ENCODE results near the gene ZNF385C.

ZNF385C gene

DNA sequence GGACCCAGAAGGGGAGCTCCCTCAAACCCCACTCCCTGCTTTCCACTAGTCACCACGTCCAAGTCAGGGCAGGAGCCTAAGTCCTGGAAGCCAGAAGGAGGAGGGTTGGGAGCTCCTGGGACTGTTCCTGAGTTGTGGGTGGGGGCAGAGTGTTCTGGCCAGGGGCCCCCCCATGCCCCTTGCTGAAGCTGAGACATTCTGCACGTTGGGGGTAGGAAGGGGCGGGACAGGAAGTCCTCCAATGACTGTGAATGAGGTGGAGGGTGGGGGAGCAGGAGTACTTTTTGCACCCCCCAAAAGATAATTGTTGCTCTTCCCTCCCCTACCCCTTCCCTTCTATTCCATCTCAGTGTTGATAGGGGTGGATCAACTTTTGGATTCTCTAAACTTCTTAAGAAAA, 26.5 kb downstream of the ZNF385C start:
- Histone ChIP-seq H3K27ac (ENCODE audit: low read depth, low read length) (no peak overlapping the region), H3K9ac (ENCODE audit: low read depth, low read length) (no peak overlapping the region), H3K9me3 (ENCODE audit: control insufficient read depth, insufficient read depth, low read length) (no peaks in the 10 kb centered on the region), H3K4me1 (ENCODE audit: control insufficient read depth, insufficient read depth, low read length) (no peaks in the 10 kb centered on the region), H3K4me3 (ENCODE audit: low read depth, low read length) (peak overlapping the region; percentile 68), H3K36me3 (ENCODE audit: control insufficient read depth, insufficient read depth, low read length) (no peaks in the 10 kb centered on the region), H3K27me3 (ENCODE audit: control insufficient read depth, insufficient read depth, low read length) (peaks cover 24% of the 10 kb centered on the region)

DNA sequence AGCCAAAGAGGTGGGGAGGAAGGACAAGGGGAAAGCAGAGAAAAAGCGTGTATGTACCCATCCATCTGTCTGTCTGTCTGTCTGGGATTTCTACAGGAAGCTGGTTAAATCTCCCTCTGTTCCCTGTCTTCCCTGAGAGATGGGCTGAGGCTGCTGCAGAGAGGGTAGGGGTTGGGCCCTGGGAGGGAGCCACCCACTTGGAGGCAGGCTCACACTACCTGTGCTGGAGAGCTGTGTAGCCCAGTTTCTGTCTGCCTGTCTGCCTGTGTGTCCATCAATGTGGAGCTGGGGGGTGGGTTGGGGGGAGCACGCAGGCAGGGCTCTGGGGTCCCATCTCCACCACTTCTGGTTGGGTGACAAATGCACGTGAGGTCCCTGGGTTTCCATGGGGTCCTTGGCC, 29.3 kb downstream of the ZNF385C start:
- Histone ChIP-seq H3K9me3 (ENCODE audit: control insufficient read depth, insufficient read depth, low read length) (no peaks in the 10 kb centered on the region), H3K4me3 (ENCODE audit: low read depth, low read length) (no peak overlapping the region), H3K4me1 (ENCODE audit: control insufficient read depth, insufficient read depth, low read length) (no peaks in the 10 kb centered on the region), H3K9ac (ENCODE audit: low read depth, low read length) (no peak overlapping the region), H3K27ac (ENCODE audit: low read depth, low read length) (no peak overlapping the region), H3K36me3 (ENCODE audit: control insufficient read depth, insufficient read depth, low read length) (no peaks in the 10 kb centered on the region), H3K27me3 (ENCODE audit: control insufficient read depth, insufficient read depth, low read length) (peaks cover 24% of the 10 kb centered on the region)

DNA sequence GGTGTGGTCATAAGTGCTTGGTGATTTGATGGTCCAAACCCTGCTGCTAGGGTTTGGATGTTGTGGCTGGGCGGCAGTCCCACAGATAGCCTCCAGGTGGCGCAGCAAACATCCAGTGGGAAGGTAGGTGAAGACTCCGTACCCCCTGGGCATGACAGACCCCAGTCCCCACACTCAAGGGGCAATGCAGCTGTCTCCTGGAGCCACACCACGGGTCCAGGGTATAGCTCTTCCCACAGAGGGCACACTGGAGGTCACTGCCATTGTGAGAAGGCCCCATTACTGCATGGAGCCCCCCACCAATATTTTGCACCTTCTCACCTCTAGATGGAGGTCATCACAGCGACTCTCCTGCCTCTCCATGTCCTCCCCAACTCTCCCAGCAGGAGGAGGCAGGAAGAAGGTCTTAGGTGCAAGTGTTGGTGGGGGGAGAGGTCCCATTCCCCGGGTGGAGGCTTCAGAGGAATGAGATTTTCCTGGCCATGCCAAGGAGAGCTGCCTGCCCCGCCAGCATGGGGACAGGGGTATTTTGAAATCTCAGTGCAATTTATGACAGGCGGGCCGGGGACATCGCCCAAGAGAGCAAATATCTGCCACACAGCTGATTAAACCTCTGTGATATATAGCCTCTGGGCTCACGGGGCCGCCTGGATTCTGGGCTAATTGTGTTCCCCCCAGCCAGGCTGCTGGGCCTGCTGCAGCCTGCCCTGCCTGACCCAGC, 30.7 kb downstream of the ZNF385C start:
- H3K27me3 ChIP-seq (ENCODE audit: control insufficient read depth, insufficient read depth, low read length): peaks cover 14% of the 10 kb centered on the region
- no peaks in the 10 kb centered on the region for H3K9me3 ChIP-seq (ENCODE audit: control insufficient read depth, insufficient read depth, low read length)
- no peak overlapping the region for H3K4me3 ChIP-seq (ENCODE audit: low read depth, low read length)
- peaks cover 4% of the 10 kb centered on the region; the same call in 1 of the 2 replicates for H3K4me1 ChIP-seq (ENCODE audit: control insufficient read depth, insufficient read depth, low read length)
- H3K36me3 ChIP-seq (ENCODE audit: control insufficient read depth, insufficient read depth, low read length): no peaks in the 10 kb centered on the region
- no peak overlapping the region for H3K9ac ChIP-seq (ENCODE audit: low read depth, low read length)
- no peak overlapping the region for H3K27ac ChIP-seq (ENCODE audit: low read depth, low read length)

DNA sequence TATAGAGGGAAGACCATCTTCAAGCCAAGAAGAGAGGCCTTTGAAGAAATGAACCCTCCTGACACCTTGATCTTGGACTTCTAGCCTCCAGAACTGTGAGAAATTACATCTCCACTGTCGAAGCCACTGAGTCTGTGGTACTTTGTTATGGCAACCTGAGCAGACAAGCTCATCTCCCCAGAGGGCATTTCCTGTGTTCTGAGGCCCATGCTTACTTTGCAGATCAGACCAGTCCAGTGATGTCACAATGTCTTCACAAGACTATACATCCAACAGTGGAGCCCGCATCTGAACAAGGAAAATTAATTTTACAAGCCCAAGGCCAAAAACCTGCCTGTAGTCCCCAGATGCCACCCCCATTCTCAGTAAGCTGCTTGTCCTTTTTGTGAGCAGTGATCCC, 33.1 kb downstream of the ZNF385C start:
- H3K36me3 ChIP-seq (ENCODE audit: control insufficient read depth, insufficient read depth, low read length): no peaks in the 10 kb centered on the region
- no peak overlapping the region for H3K9ac ChIP-seq (ENCODE audit: low read depth, low read length)
- H3K27me3 ChIP-seq (ENCODE audit: control insufficient read depth, insufficient read depth, low read length): no peaks in the 10 kb centered on the region
- H3K27ac ChIP-seq (ENCODE audit: low read depth, low read length): no peak overlapping the region
- no peak overlapping the region for H3K4me3 ChIP-seq (ENCODE audit: low read depth, low read length)
- peaks cover 11% of the 10 kb centered on the region; the same call in 1 of the 2 replicates for H3K4me1 ChIP-seq (ENCODE audit: control insufficient read depth, insufficient read depth, low read length)
- no peaks in the 10 kb centered on the region for H3K9me3 ChIP-seq (ENCODE audit: control insufficient read depth, insufficient read depth, low read length)

DNA sequence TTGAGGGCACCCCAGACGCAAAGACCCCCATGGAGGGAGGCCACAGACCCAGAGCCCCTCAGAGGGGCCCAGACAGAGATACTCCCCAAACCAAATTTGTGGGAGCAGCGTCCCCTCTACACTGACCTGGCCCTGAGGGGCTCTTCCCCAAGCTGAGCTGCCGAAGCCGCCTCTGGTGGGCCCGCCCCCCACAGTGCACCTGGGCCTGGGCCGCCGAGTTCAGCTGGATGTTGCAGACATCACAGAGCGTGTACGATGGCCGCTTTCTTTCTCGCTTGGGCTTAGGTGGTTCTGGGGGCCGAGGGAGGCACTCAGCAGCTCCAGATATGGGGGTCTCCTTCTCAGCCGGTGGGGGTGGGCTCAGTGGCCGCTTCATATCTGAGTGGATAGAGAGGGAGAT, 35.6 kb downstream of the ZNF385C start:
- H3K27ac ChIP-seq (ENCODE audit: low read depth, low read length): no peak overlapping the region
- H3K9ac ChIP-seq (ENCODE audit: low read depth, low read length): no peak overlapping the region
- no peak overlapping the region for H3K4me3 ChIP-seq (ENCODE audit: low read depth, low read length)
- H3K27me3 ChIP-seq (ENCODE audit: control insufficient read depth, insufficient read depth, low read length): no peaks in the 10 kb centered on the region
- no peaks in the 10 kb centered on the region for H3K9me3 ChIP-seq (ENCODE audit: control insufficient read depth, insufficient read depth, low read length)
- H3K36me3 ChIP-seq (ENCODE audit: control insufficient read depth, insufficient read depth, low read length): no peaks in the 10 kb centered on the region
- peaks cover 11% of the 10 kb centered on the region; the same call in 1 of the 2 replicates for H3K4me1 ChIP-seq (ENCODE audit: control insufficient read depth, insufficient read depth, low read length)

DNA sequence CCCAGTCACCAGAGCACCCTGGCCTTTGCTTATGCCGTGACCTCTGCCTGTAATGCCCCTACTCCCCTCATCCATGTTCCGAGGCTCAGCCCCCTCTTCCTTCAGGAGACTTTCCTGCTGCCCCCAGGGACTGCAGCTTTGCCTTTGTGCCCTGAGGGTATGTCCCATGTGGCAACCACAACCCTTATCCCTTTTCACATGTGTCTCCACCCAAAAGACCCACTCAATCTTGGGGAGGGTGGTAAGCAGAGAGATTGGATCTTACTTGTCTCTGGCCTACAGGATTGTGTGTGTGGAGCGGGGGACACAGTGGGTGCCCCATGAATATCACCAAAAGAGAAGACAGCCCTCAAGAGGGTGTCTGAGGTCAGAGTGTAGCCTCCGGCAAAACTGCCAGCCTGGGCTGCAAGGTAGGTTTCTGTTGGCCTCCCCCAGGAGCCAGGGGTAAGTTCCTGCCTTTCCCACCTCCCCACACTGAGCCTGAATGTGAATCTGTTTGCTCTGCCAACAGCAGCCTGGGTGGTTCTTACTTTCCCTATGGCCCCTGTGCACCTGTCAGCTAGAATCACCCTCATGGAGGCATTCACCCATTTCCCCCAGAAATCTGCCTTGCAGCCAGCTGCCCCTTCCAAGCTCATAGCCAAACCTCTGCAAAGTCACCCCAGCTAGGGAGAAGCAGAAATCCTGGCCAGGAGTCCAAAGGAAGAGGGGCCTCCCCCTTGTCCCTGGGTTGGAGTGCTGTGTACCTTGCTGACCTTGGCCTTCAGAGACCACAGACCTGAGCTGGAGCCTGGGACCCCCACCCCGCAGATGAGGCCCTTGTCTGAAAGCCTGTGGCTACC, 36.4 kb downstream of the ZNF385C start:
- Histone ChIP-seq H3K27ac (ENCODE audit: low read depth, low read length) (no peak overlapping the region), H3K4me3 (ENCODE audit: low read depth, low read length) (no peak overlapping the region), H3K36me3 (ENCODE audit: control insufficient read depth, insufficient read depth, low read length) (no peaks in the 10 kb centered on the region), H3K27me3 (ENCODE audit: control insufficient read depth, insufficient read depth, low read length) (no peaks in the 10 kb centered on the region), H3K9me3 (ENCODE audit: control insufficient read depth, insufficient read depth, low read length) (no peaks in the 10 kb centered on the region), H3K4me1 (ENCODE audit: control insufficient read depth, insufficient read depth, low read length) (peaks cover 11% of the 10 kb centered on the region; the same call in 1 of the 2 replicates), H3K9ac (ENCODE audit: low read depth, low read length) (no peak overlapping the region)

DNA sequence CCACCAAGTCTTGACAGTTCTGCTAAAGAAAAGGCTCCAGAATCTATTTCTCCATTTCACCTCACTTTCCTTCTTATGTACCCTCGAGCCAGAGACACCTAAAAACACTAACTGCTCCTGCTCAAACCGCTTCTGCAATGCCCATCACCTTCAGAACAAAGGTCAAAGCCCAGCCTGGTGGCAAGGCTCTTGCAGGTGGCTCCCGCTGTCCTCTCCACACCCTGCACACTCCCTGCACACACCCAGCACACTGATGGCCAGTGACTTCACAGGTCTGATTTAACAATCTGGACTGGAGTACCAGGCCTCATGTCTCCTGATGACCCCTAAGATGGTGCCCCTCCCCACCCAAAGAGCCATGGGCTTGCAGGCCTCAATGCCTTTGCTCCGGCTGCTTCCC, 38.0 kb downstream of the ZNF385C start:
- Histone ChIP-seq H3K4me1 (ENCODE audit: control insufficient read depth, insufficient read depth, low read length) (peaks cover 13% of the 10 kb centered on the region; the same call in 1 of the 2 replicates), H3K27me3 (ENCODE audit: control insufficient read depth, insufficient read depth, low read length) (no peaks in the 10 kb centered on the region), H3K4me3 (ENCODE audit: low read depth, low read length) (no peak overlapping the region), H3K9ac (ENCODE audit: low read depth, low read length) (no peak overlapping the region), H3K27ac (ENCODE audit: low read depth, low read length) (no peak overlapping the region), H3K36me3 (ENCODE audit: control insufficient read depth, insufficient read depth, low read length) (no peaks in the 10 kb centered on the region), H3K9me3 (ENCODE audit: control insufficient read depth, insufficient read depth, low read length) (no peaks in the 10 kb centered on the region)

DNA sequence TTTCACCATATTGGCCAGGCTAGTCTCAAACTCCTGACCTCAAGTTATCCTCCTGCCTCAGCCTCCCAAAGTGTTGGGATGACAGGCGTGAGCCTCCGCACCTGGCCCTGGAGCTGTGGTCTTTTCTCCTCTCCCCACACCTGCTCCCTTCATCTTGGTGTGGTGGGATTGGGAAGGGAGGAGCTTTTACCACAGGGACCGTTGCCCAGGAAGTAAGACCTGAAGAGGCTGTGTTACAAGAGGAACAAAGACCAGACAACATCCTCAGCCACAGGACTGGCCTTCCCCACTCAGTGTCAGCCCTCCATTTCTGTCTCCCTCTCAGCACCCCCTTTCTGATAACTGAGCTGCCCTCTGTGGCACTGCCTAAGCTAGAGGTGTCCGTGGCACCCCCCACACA, 38.5 kb downstream of the ZNF385C start:
- Histone ChIP-seq H3K27me3 (ENCODE audit: control insufficient read depth, insufficient read depth, low read length) (no peaks in the 10 kb centered on the region), H3K36me3 (ENCODE audit: control insufficient read depth, insufficient read depth, low read length) (no peaks in the 10 kb centered on the region), H3K9me3 (ENCODE audit: control insufficient read depth, insufficient read depth, low read length) (no peaks in the 10 kb centered on the region), H3K9ac (ENCODE audit: low read depth, low read length) (no peak overlapping the region), H3K4me3 (ENCODE audit: low read depth, low read length) (no peak overlapping the region), H3K27ac (ENCODE audit: low read depth, low read length) (no peak overlapping the region), H3K4me1 (ENCODE audit: control insufficient read depth, insufficient read depth, low read length) (peaks cover 17% of the 10 kb centered on the region; the same call in 1 of the 2 replicates)

DNA sequence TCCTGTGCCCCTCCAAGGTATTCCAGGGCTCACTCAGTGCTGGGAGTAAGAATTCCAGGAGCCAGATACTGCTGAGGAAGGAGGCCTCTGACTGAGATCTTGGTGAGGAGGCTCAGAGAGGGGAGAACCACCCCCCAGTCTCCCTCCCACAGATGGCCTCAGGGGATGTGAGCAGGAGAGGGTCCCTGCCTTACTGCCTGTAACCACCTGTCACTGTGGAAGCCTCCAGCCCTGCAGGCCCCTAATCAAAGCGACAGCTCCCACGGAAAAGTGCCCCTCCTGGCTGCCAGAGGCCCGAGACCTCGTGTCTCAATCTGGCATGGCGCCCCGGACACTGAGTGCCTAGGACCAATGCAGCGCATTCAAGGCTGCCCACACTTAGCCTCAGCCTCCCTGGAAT, 40.2 kb downstream of the ZNF385C start:
- Histone ChIP-seq H3K27me3 (ENCODE audit: control insufficient read depth, insufficient read depth, low read length) (no peaks in the 10 kb centered on the region), H3K36me3 (ENCODE audit: control insufficient read depth, insufficient read depth, low read length) (no peaks in the 10 kb centered on the region), H3K4me3 (ENCODE audit: low read depth, low read length) (no peak overlapping the region), H3K27ac (ENCODE audit: low read depth, low read length) (no peak overlapping the region), H3K4me1 (ENCODE audit: control insufficient read depth, insufficient read depth, low read length) (peaks cover 19% of the 10 kb centered on the region), H3K9me3 (ENCODE audit: control insufficient read depth, insufficient read depth, low read length) (no peaks in the 10 kb centered on the region), H3K9ac (ENCODE audit: low read depth, low read length) (no peak overlapping the region)

DNA sequence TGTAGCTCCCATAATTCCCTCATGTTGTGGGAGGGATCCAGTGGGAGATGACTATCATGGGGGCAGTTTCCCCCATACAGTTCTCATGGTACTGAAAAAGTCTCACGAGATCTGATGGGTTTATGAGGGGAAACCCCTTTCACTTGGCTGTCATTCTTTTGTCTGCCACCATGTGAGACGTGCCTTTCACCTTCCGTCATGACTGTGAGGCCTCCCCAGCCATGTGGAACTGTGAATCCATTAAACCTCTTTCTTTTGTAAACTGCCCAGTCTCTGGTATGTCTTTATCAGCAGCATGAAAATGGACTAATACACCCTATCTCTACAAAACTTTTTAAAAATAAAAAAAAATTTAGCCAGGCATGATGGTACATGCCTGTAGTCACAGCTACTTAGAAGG, 41.6 kb downstream of the ZNF385C start:
- peaks cover 12% of the 10 kb centered on the region for H3K4me1 ChIP-seq (ENCODE audit: control insufficient read depth, insufficient read depth, low read length)
- H3K27me3 ChIP-seq (ENCODE audit: control insufficient read depth, insufficient read depth, low read length): no peaks in the 10 kb centered on the region
- H3K36me3 ChIP-seq (ENCODE audit: control insufficient read depth, insufficient read depth, low read length): no peaks in the 10 kb centered on the region
- no peaks in the 10 kb centered on the region for H3K9me3 ChIP-seq (ENCODE audit: control insufficient read depth, insufficient read depth, low read length)
- H3K4me3 ChIP-seq (ENCODE audit: low read depth, low read length): no peak overlapping the region
- no peak overlapping the region for H3K27ac ChIP-seq (ENCODE audit: low read depth, low read length)
- H3K9ac ChIP-seq (ENCODE audit: low read depth, low read length): no peak overlapping the region

DNA sequence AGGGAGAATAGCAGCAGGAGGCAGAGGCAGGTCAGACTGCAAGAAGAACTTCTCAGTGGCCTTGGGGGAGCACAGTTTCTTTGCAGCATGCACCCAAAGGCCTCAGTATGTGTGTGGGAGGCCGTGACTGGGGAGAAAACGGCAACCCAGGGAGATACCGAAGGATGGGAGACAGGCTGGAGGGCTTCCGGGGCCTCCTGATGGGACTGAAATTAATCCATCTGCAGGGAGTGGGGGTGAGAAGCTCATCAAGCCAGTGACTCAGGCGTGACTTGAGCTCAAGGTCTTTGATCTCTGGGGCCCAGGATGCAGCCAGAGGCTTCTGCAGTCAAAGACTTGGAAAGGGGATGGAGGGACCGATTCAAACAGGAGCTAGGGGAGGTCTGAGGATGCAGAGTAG, 42.8 kb downstream of the ZNF385C start:
- H3K9ac ChIP-seq (ENCODE audit: low read depth, low read length): no peak overlapping the region
- no peaks in the 10 kb centered on the region for H3K36me3 ChIP-seq (ENCODE audit: control insufficient read depth, insufficient read depth, low read length)
- peak overlapping the region; percentile 59 for H3K27ac ChIP-seq (ENCODE audit: low read depth, low read length)
- no peaks in the 10 kb centered on the region for H3K27me3 ChIP-seq (ENCODE audit: control insufficient read depth, insufficient read depth, low read length)
- peaks cover 18% of the 10 kb centered on the region for H3K4me1 ChIP-seq (ENCODE audit: control insufficient read depth, insufficient read depth, low read length)
- no peaks in the 10 kb centered on the region for H3K9me3 ChIP-seq (ENCODE audit: control insufficient read depth, insufficient read depth, low read length)
- H3K4me3 ChIP-seq (ENCODE audit: low read depth, low read length): no peak overlapping the region

Data from HUES48 (cell line).